Prostate gland (tissue), 2 donors: ENCODE measurements around the gene PYROXD2.

Experiments used
- CTCF ChIP-seq, 4 experiments: fragments of 200-600 bp in 2 of 4; fragments of 450-650 bp in 2 of 4; sonication (generic) in 2 of 4; IDR thresholded peaks; 1 replicate in 3 of 4; 2 replicates in 1 of 4; pipeline ENCODE4 v1.5.1; 2016 to 2019; ENCODE audit warnings: antibody characterized with exemption in 4 of 4, mild to moderate bottlenecking in 2 of 4, moderate library complexity in 2 of 4
- POLR2A ChIP-seq: fragments of 450-650 bp; IDR thresholded peaks from one replicate; pipeline ENCODE4 v1.6.1; 2016; ENCODE audit warnings: antibody characterized with exemption, mild to moderate bottlenecking
- POLR2AphosphoS5 ChIP-seq: sonication (generic); formaldehyde crosslinking; IDR thresholded peaks from one replicate; pipeline ENCODE4 v1.6.1; 2017; ENCODE audit warnings: antibody characterized with exemption

GRCh38 chr10:98405422-98405821, 9.6 kb downstream of the PYROXD2 start:
- no peak for TF ChIP-seq CTCF (IDR thresholded peaks at IDR 0.05)
- no peak for TF ChIP-seq POLR2AphosphoS5
- TF ChIP-seq POLR2A = no peak
